C4-2B (cell line): ENCODE results near the gene LACTB.

Source experiments
- CTCF ChIP-seq: fragments of 450-650 bp; conservative IDR thresholded peaks from 2 replicates; pipeline ENCODE4 v1.5.1; 2017; ENCODE audit warnings: mild to moderate bottlenecking
- ZFX ChIP-seq: fragments of 450-650 bp; IDR thresholded peaks from 2 replicates; pipeline ENCODE4 v1.6.1; 2017

GRCh38 chr15:63180746-63181145, 59.1 kb downstream of the LACTB start:
- TF ChIP-seq CTCF: no peak
- TF ChIP-seq ZFX: no peak
